Thoracic aorta (tissue), 2 donors: ENCODE results near the gene NOL4L. TPM values are rescaled to one million over a fixed set of nuclear protein-coding genes. Genes with fewer than 3 reads are reported as not detected.

Experiments
- ATAC-seq: fragments of 150-250 bp; one replicate; pipeline ENCODE4 v1.8.0; 2017; ENCODE audit warnings: low read depth; ENCODE audit not compliant: insufficient number of reproducible peaks, low FRiP score
- DNase-seq: peaks from one replicate; pipeline ENCODE4 v3.0.0-alpha.2; 2020; ENCODE audit warnings: low spot score
- H3K27ac ChIP-seq, 2 donors: fragments of 200-600 bp; sonication (generic); 1 replicate in 1 of 2; 2 replicates in 1 of 2; pipeline ENCODE4 v1.5.1; 2016; ENCODE audit warnings: mild to moderate bottlenecking in 2 of 2, moderate library complexity in 2 of 2
- H3K27me3 ChIP-seq: fragments of 200-600 bp; sonication (generic); replicated peaks from 2 replicates; pipeline ENCODE4 v1.6.0; 2016; ENCODE audit warnings: mild to moderate bottlenecking; ENCODE audit not compliant: insufficient read depth
- H3K36me3 ChIP-seq: fragments of 200-600 bp; sonication (generic); one replicate; pipeline ENCODE4 v1.5.1; 2016
- H3K4me1 ChIP-seq, 2 donors: fragments of 200-600 bp; sonication (generic); 1 replicate in 1 of 2; 2 replicates in 1 of 2; pipeline versions ENCODE4 v1.5.1 to v1.6.0; 2016; ENCODE audit warnings: low read depth in 2 of 2, mild to moderate bottlenecking in 1 of 2; ENCODE audit not compliant: control insufficient read depth in 1 of 2
- H3K4me3 ChIP-seq: fragments of 200-600 bp; sonication (generic); 2 replicates; pipeline ENCODE4 v1.5.1; 2016; ENCODE audit warnings: mild to moderate bottlenecking
- H3K9me3 ChIP-seq: fragments of 200-600 bp; sonication (generic); 2 replicates; pipeline ENCODE4 v1.5.1; 2016
- total RNA-seq, 2 donors: library from RNA; depleted of rRNA; stranded (reverse); fragments of >200 nt; gene quantifications; one replicate each; pipeline versions ENCODE4 v1.1.0 to v1.2.3, GENCODE V29; 2016
- TF ChIP-seq, protein P1 (sequence below): fragments of 200-600 bp; sonication (generic); IDR thresholded peaks from one replicate; pipeline ENCODE4 v1.5.1; 2019; ENCODE audit warnings: antibody characterized with exemption

Gene NOL4L
- total RNA-seq, 2 donors from 2014 or later = 17.5 to 23.7 TPM

DNA sequence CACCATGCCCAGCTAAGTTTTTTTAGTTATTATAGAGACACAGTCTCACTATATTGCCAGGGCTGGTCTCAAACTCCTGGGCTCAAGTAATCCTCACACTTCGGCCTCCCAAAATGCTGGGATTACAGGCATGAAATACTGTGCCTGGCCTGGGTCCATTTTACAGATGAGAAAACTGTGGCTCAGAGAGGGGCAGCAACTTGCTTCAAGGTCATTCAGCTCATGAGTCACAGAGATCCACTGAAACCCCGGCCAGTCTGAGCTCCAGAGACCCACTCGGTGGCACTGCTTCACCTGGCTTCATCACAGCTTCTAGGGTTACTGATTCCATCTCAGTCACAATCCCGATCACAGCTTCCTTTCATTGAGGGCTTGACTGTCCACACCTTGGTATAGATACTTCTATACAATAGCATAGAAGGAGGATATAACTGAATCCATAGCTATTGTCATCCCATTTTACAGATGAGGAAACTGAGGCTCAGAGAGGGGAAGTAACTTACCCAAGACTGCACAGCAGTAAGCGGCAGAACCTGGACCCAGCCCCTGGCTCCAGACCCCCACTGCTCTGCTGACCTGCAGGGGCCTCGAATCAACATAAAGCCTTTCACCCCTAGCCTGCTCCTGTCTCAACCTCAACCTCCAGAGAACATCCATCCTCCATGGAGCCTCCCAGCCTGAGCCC, 11.8 kb downstream of the NOL4L start:
- DNase-seq = no peak
- no peaks in the 10 kb centered on the region for H3K4me1 ChIP-seq
- no peaks in the 10 kb centered on the region for H3K36me3 ChIP-seq
- no peak overlapping the region for H3K27ac ChIP-seq
- H3K4me3 ChIP-seq = no peak overlapping the region
- TF ChIP-seq, protein P1, sequence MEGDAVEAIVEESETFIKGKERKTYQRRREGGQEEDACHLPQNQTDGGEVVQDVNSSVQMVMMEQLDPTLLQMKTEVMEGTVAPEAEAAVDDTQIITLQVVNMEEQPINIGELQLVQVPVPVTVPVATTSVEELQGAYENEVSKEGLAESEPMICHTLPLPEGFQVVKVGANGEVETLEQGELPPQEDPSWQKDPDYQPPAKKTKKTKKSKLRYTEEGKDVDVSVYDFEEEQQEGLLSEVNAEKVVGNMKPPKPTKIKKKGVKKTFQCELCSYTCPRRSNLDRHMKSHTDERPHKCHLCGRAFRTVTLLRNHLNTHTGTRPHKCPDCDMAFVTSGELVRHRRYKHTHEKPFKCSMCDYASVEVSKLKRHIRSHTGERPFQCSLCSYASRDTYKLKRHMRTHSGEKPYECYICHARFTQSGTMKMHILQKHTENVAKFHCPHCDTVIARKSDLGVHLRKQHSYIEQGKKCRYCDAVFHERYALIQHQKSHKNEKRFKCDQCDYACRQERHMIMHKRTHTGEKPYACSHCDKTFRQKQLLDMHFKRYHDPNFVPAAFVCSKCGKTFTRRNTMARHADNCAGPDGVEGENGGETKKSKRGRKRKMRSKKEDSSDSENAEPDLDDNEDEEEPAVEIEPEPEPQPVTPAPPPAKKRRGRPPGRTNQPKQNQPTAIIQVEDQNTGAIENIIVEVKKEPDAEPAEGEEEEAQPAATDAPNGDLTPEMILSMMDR = no peak
- no peak for ATAC-seq
- no peaks in the 10 kb centered on the region for H3K27me3 ChIP-seq
- H3K9me3 ChIP-seq = no peaks in the 10 kb centered on the region

DNA sequence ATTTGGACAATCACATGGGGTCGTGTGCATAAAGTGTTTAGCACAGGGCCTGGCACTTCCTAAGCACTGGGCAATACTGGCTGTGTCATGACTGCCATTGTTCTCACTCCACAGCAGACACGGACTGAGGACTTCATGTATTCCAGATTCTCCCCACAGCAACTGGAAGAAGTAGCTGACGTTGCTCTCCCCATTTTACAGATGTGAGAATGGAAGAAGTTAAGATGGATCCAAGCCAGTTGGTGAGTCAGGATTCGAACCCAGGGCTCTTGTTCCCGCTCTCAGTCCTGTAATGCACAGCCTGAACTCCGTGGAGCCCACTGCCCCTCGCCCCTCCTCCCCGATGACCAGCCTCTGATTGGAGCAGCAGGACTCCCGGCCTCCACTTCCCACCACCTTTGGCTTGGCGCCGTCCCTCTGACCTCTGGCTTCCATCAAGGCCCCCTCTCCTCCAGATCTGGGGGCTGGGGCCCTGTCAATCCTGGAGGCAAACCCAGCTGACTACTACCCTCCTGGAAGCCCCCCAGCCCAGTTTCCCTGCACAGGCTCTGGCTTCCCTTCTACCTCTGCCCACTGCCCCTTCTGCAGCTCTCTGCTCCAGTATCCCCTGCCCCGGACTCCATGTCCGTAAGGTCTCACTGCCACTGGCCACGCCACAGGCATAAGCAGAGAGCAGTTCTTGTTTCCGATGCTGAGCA, 12.7 kb downstream of the NOL4L start:
- Histone ChIP-seq H3K36me3 (no peaks in the 10 kb centered on the region), H3K9me3 (no peaks in the 10 kb centered on the region), H3K27ac (no peak overlapping the region), H3K27me3 (no peaks in the 10 kb centered on the region), H3K4me3 (no peak overlapping the region), H3K4me1 (no peaks in the 10 kb centered on the region)
- ATAC-seq (no peak), DNase-seq (no peak)
- TF ChIP-seq, protein P1 = no peak

DNA sequence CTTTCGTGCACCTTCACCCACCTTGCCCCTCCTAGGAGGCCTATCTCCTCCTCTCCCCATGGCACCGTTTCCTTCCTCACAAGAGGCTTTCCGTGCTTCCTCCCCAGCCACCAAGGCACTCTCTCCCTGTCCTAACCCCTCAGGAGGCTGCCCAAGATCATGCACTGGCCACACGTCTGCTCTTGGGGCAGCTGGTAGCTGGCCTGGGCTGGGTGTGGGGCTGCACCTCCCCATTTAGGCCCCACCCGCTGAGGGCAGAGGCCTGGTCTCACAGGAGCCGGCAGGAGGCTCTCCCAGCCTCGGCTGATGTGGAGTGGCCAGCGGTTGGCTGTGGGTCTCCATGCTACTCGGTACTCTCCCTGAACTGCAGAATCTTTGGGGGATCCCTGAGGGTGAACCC, 13.6 kb downstream of the NOL4L start:
- DNase-seq (no peak), ATAC-seq (no peak)
- no peaks in the 10 kb centered on the region for H3K36me3 ChIP-seq
- no peaks in the 10 kb centered on the region for H3K9me3 ChIP-seq
- H3K4me3 ChIP-seq = no peak overlapping the region
- no peaks in the 10 kb centered on the region for H3K4me1 ChIP-seq
- TF ChIP-seq, protein P1 = no peak
- H3K27me3 ChIP-seq = no peaks in the 10 kb centered on the region
- no peak overlapping the region for H3K27ac ChIP-seq

DNA sequence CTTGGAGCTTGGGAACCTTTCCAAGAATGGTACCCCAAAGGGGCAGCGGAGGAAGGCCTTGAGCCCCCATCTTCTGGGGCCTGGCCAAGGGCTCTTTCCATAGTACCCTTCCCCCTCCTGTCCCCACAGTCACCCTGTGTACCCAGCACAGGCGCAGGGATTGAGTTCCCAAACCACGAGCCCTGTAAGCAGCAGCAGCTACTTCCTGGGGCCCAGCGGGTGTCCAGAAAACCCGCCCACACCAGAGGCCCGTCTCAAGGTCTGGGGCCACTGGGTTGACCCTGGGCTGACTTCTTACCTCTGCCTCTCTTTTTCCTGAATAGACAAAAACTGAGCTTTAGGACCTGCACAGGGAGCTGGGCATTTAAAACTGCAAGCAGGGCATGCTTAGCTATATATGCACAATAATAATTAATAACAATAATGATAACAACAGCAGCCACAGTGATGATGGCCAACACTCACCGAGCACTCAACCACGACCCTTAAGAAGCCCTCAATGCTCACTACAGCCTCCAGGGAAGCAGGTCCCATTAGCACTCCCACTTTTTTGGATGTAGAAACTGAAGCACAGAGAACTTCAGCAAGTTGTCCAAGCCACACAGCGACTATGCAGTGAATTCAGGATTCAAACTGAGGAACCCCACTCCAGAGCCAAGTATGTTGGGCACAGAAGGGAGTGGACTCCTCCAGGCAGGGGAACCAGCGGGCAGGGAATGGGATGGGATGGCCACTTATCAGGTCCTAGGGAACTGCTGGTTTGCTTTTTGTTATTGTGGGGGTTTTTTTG, 14.5 kb downstream of the NOL4L start:
- H3K4me1 ChIP-seq = no peaks in the 10 kb centered on the region
- no peak for DNase-seq
- H3K9me3 ChIP-seq = no peaks in the 10 kb centered on the region
- no peak overlapping the region for H3K4me3 ChIP-seq
- TF ChIP-seq, protein P1 = no peak
- H3K27ac ChIP-seq = no peak overlapping the region
- no peaks in the 10 kb centered on the region for H3K36me3 ChIP-seq
- ATAC-seq = no peak
- H3K27me3 ChIP-seq = no peaks in the 10 kb centered on the region
